ENCODE results near the gene MMD2.

- TF ChIP-seq CBX8 (IDR thresholded peaks at IDR 0.05), result no peak
- TF ChIP-seq EP300 (IDR thresholded peaks at IDR 0.05), result no peak
- no peak for TF ChIP-seq CTCF (IDR thresholded peaks at IDR 0.05)
- TF ChIP-seq MYC (IDR thresholded peaks at IDR 0.05; ENCODE audit: borderline replicate concordance, low read length), result no peak
- TF ChIP-seq PHF8 (IDR thresholded peaks at IDR 0.05; ENCODE audit: borderline replicate concordance, low read depth), result no peak
- no peak for TF ChIP-seq RCOR1 (IDR thresholded peaks at IDR 0.05; ENCODE audit: low read depth, low read length)
- TF ChIP-seq TP53 (CRISPR knock-in tag; IDR thresholded peaks at IDR 0.05), result no peak
Measured at GRCh38 chr7:4861227-4861626, 97.8 kb downstream of the MMD2 start.

Measured in A549 (cell line).